Measurements from ENCODE around the gene CENPE.

CENPE gene

GRCh38 chr4:103136671-103137445 is 61.3 kb downstream of the CENPE start:
- no peak for DNase-seq (ENCODE audit: low read depth in 2 of 2)

- no peak for DNase-seq (ENCODE audit: low read depth in 2 of 2)
Observed at GRCh38 chr4:103129174-103129573, 69.0 kb downstream of the CENPE start.

- no peak for DNase-seq (ENCODE audit: low read depth in 2 of 2)
Observed at GRCh38 chr4:103126126-103126525, 72.0 kb downstream of the CENPE start.

GRCh38 chr4:103123114-103123513 is 75.0 kb downstream of the CENPE start:
- no peak for DNase-seq (ENCODE audit: low read depth in 2 of 2)

- DNase-seq (ENCODE audit: low read depth in 2 of 2) = peak in 1 of 2 experiments; percentile 20
Observed at GRCh38 chr4:103118166-103118565, 80.0 kb downstream of the CENPE start.

GRCh38 chr4:103111598-103111997 is 86.5 kb downstream of the CENPE start:
- DNase-seq (ENCODE audit: low read depth in 2 of 2) = no peak

GRCh38 chr4:103108542-103108941 is 89.6 kb downstream of the CENPE start:
- no peak for DNase-seq (ENCODE audit: low read depth in 2 of 2)

GRCh38 chr4:103105558-103106356 is 92.4 kb downstream of the CENPE start:
- no peak for DNase-seq (ENCODE audit: low read depth in 2 of 2)

GRCh38 chr4:103104886-103105285 is 93.3 kb downstream of the CENPE start:
- no peak for DNase-seq (ENCODE audit: low read depth in 2 of 2)

GRCh38 chr4:103100691-103101090 is 97.5 kb downstream of the CENPE start:
- no peak for DNase-seq (ENCODE audit: low read depth in 2 of 2)

GRCh38 chr4:103099691-103100392 is 98.3 kb downstream of the CENPE start, which contains the start of gene BDH2:
Gene BDH2, minus strand, starts transcription at chr4:103099834. Its CDS starts 3,580 bp downstream, at chr4:103096254.
- peak; percentile 89 for DNase-seq (ENCODE audit: low read depth in 2 of 2)

- DNase-seq (ENCODE audit: low read depth in 2 of 2) = no peak
Observed at GRCh38 chr4:103098756-103099440, 99.2 kb downstream of the CENPE start.

- no peak for DNase-seq (ENCODE audit: low read depth in 2 of 2)
Observed at GRCh38 chr4:103098341-103098740, 99.8 kb downstream of the CENPE start.

- DNase-seq (ENCODE audit: low read depth in 2 of 2) = no peak
Observed at GRCh38 chr4:103097112-103097511, 101.0 kb downstream of the CENPE start.

GRCh38 chr4:103095080-103095479 is 103.1 kb downstream of the CENPE start:
- DNase-seq (ENCODE audit: low read depth in 2 of 2) = no peak

GRCh38 chr4:103092245-103092644 is 105.9 kb downstream of the CENPE start:
- no peak for DNase-seq (ENCODE audit: low read depth in 2 of 2)

GRCh38 chr4:103091601-103092223 is 106.4 kb downstream of the CENPE start:
- DNase-seq (ENCODE audit: low read depth in 2 of 2) = peak; percentile 29 to 34

- DNase-seq (ENCODE audit: low read depth in 2 of 2) = no peak
Observed at GRCh38 chr4:103089481-103089880, 108.7 kb downstream of the CENPE start.

GRCh38 chr4:103086551-103086950 is 111.6 kb downstream of the CENPE start:
- DNase-seq (ENCODE audit: low read depth in 2 of 2) = no peak

- DNase-seq (ENCODE audit: low read depth in 2 of 2) = no peak
Observed at GRCh38 chr4:103085555-103086196, 112.5 kb downstream of the CENPE start.

GRCh38 chr4:103079621-103080020 is 118.5 kb downstream of the CENPE start:
- DNase-seq (ENCODE audit: low read depth in 2 of 2) = no peak

All from fibroblast of skin of left quadriceps (primary cell).